ENCODE results near the gene RAF1. TPM values are rescaled to one million over a fixed set of nuclear protein-coding genes. Genes with fewer than 3 reads are reported as not detected.
"Not testable (repeated sequence)": the region's sequence is repeated elsewhere in the genome, so short reads cannot be mapped to it uniquely, and the experiment has no call there.

RAF1 gene
- polyA plus RNA-seq, 3 donors = 101 to 138 (median 135) TPM

DNA sequence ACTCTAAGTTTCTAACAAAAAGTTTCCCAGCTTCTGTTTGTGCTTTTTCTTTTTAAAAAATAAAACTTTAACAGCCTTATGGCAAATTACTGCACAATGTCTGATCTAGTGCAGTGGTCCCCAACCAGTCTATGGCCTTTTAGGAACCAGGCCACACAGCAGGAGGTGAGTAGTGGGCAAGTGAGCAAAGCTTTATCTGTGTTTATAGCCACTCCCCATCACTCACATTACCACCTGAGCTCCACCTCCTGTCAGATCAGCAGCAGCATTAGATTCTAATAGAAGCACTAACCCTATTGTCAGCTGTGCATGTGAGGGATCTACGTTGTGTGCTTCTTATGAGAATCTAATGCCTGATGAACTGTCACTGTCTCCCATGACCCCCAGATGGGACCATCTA, 101.5 kb downstream of the RAF1 start:
- DNase-seq = no peak

DNA sequence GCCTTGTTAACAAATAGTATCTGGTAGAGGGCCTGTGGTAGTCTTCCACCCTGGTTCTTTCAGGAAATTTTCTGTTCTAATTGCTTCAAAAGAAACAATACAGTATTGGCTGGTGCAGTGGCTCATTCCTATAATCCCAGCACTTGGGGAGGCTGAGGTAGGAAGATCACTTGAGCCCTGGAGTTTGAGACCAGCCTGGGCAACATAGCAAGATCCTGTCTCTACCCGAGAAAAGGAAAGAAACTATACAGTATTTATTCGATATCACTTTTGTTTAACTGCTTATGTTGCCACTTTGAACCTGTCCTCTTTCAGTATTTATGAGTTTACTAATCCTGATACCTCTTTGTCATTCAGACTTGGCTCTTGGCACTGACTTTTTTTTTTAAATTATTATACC, 102.5 kb downstream of the RAF1 start:
- no peak for DNase-seq

DNA sequence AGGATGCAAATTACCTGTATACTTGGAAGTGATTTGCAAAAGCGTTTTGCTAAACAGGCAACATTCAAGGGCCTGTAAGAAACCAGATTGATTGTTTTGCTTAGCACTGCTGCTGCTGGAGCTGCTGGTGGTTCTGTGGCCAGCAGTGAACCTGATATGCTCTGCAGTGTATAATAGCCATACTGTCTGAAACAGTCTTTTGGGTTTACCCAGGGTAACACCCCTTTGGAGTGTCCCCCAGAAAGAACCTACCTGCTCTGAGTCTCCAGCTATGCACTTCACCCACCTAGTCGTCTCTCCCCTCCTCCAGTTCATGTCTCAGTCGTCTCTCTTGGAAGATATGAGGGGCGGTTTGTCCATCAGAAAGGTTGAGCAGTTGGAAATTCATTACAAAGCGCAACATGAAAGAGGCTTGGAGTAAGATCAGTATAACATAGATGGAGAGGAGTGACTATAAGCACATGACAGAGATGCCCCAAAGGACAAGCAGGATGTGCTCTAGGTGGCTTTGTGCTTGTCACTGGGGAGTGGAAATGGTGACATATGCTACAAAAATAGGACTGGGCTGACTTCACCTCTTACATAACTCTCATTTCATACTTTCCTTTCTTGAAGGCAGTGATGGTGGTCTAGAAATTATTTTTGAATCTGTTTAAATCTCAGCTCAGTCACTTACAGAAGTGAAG, 103.3 kb downstream of the RAF1 start:
- no peak for DNase-seq

DNA sequence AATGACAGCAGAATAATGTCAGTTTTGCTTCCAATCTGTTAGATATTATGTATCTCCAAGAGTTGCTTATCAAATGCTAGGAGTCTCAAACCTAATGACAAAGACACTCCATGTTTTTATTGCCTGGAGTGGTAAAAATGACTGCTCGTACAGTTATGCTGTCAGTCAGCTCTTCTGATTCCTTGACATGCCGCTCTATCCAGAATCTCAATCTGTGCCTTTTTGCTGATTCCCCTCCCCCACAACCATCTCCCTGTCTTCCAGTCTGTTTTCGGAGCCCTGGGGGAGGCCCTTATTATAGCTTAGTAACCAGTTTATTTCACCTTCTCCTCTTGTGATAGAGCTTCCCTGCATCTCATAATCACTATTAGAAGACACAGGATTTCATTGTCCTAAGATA, 104.4 kb downstream of the RAF1 start:
- DNase-seq = no peak

DNA sequence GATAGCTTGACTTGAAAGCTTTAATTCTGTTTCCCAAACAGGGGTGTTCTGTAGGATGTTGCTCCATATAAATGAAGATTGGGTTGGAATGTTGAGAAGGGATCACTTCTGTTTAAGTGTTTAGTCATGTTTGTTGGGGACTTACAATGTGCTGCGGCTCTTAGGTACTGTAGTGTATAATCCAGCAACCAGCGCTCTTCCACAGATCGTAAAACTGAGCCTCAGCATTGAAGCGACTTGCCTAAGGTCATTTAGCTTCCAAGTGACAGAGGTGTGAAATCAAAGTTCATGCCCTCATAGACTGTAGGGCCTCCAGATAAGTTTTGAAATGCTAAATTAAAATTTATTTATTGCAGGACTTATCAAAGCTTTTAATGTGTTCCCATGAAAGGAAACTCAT, 105.2 kb downstream of the RAF1 start:
- no peak for DNase-seq

DNA sequence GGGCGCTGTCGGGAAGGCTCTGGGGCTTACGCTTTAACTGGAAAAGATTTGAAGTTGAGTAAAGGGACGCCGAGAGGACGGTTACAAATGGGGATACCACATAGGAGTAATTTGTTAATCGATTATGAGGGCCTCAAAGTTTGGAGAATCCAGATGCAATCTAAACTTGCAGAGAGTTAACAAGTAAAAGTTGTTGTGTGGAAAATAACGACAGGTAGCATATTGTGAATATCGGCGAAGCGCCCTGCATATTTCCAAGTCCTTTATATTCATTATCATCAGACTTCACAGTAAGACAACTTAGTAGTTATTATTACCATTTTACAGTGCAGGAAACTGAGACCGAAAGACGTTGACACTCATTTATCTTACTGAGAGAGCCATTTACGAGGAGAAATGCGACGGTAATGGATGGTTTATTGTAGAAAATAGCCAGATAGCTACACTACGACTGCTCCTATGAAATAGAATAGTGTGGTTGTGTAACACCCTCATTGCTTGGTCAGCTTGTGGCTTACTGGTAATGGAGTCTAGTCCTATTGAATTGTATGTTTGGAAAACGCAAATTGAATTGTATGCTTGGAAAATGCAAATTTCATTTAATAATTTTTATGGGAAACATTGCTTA, 106.3 kb downstream of the RAF1 start:
- no peak for DNase-seq

DNA sequence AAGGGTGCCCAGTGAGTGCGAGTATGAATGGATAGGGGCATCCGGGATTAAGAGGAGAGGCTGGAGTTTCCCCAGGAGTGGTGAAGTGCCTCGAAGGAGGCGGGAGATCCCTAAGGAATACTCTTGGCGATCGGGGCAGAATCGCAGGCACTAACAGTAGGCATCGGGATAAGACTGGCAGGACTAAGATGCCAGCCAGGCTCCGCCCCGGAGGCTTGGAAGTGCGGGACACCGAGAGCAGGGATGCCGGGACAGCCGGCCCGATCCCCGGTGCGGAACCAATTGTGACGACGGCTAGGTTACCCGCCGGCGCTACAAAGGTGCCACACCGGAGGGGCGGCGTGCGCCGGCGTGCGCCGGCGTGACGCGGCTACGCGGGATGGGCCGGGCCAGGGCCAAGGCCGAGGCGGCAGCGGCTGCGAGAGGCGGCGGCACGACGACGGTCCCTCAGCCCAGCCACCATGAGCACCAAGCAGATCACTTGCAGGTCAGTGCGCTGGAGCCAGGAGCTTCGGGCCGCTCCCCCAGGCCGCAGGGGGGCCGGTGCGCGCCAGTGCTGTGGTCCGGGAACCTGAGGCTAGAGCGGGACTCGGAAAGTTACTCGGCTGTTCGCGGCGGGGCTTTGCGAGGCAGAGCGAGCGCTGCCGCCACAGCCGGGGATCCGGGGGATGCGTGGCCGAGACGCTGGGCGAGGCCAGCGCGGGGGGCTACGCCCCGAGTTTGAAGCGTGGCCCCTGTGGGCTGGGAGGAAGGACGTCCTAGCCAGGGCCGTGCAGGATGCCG, 107.0 kb downstream of the RAF1 start, which contains the start of gene MKRN2:
Gene MKRN2, plus strand, starts transcription at position 398 of the 783 bp plus-strand sequence. Its CDS starts 64 bp downstream, at position 462.
- peak; percentile 87 for DNase-seq

DNA sequence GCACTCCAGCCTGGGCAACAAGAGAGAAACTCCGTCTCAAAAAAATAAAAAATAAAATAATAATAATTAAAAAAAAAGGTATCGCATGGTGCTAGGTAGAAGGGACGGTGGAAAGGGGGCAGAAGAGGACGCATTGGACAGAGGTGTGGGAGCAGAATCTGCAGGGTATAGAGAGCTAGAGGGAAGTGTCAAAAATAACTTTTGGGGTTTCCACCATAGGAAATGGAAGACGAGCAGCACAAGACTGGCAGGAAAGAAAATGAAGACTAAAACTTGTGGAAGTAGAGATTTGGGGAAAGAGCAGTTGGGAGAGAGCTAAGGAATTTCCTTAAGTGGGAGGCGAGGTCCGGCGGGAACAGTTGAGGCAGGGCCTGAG, 107.6 kb downstream of the RAF1 start:
- DNase-seq = no peak

DNA sequence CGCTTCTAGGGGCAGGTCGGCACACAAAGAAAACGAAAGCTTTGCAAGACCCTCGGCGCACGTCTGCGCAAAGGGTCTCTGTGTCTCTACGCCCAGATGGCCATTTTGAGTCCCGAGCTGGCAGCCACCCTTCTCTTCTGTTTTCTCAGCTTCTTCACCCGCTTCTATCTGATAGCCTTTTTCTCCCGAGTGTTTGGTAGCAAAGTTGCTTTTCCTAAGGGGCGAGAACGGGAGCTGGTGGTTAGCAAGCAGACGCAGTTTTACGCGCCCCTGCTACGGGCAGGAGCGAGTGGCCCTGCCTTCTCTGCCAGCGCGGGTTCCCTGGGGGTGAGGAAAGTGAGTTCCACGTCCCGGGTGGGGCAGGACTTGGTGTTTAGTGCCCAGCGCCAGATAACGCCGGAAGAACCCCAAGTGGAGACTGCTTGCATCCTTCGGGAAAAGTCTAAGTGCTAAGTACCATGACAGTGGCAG, 110.0 kb downstream of the RAF1 start:
- DNase-seq = peak; percentile 35

DNA sequence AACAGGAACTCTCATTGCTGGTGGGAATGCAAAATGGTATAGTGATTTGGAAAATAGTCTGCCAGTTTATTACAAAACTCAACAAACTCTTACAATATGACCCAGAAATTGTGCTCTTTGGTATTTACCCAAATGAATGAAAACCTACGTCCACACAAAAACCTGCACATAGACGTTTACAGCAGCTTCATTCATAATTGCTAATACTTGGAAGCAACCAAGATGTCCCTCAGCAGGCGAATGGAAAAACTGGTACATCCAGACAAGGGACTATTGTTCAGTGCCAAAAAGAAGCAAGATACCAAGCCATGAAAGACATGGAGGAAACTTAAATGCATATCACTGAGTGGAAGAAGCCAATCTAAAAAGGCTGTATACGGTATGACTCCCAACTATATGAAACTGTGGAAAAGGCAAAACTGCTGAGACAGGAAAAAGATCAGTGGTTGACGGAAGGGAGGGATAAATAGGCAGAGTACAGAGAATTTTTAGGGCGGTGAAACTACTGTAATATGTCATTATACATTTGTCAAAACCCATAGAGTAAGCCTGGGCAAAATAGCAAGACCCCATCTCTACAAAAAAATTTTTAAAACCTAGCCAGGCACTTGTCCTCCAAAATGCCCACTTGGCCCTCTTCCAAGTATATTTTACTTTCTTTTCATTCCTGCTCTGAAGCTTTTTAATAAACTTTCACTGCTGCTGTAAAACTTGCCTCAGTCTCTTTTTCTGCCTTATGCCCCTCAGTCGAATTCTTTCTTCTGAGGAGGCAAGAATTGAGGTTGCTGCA, 113.8 kb downstream of the RAF1 start:
- no peak for DNase-seq

DNA sequence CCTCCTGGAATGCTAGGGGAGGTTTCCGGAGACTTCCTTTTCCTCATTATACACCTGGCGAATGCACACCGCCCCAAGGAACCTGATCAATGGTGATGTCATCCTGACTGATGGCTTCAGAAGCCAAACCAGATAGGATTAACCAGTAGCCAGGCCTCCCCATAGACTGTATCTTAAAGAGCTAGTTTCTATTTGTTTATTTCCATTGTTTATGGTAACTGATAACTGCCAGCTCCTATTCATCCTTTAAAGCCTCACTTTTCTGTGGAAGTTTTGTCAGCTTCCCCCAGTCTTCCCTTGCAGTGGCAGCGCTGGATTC, 118.5 kb downstream of the RAF1 start, which contains the start of gene MKRN2OS:
Gene MKRN2OS, minus strand, starts transcription at position 27 of the 319 bp plus-strand sequence. CDS start 35 bp downstream, outside the sequence.
- DNase-seq = peak; percentile 78

DNA sequence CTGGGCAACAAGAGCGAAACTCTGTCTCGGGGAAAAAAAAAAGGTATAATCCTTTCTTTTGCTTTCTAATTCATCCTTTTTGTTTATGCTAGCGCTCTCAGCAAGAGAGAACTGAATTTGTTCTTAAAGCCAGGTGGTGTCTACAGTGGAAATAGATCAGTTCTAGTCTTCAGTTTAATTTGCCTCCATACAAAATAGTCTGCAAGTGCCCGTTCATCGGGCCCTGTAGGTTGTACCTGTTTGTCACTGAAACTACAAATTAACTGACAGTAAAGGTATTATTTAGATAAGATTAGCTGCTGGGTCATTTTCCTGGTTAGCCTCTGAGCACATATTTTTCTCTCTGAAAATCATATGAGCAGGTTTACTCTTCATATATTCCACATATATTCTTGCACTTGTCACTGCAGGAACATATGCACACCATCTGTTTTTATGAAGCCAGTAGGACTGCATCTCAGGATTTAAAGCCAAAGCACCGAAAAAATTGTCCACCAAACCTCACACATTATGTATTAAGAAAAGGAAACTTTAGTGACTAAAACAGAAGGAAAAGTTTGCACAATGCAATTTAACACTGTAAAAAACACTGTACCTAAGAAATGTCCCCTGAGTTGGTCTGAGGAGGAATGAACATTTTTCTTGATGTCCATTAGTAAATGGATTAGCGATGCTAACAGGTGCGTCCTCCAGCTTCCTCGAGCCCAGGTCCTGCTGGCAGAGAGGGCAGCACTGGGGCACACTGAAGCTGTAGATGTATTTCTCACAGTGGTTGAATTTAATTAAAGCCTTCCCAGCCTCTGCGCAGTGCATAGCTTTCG, 119.1 kb downstream of the RAF1 start:
- no peak for DNase-seq

DNA sequence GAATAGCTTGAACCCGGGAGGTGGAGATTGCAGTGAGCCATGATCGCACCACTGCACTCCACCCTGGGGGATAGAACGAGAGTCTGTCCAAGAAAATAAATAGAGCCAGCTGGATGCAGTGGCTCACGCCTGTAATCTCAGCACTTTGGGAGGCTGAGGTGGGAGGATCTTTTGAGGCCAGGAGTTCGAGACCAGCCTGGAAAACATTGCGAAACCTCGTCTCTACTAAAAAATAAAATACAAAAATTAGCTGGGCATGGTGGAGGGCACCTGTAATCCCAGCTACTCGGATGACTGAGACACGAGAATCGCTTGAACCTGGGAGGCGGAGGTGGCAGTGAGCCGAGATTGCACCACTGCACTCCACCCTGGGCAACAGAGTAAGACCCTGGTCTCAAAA, 120.4 kb downstream of the RAF1 start:
- DNase-seq = not testable (repeated sequence)

DNA sequence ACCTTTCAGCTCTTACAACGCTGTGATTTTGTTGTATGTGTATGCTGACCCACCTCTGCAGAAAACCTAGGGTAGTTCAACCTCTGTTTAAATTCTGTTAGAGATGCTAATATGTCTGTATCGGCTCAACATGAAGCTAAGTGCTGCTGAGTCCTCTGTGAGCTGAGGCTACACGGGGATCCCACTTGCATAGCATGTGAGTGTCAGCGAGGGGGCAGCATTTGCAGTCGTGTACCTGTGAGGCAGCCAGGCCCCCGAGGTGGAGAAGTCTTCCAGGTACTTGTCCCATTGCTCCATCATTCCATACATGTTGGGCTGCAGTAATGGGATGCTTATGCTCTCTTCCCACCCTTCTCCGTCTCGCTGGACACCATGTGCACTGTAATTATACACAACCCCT, 122.3 kb downstream of the RAF1 start:
- no peak for DNase-seq

DNA sequence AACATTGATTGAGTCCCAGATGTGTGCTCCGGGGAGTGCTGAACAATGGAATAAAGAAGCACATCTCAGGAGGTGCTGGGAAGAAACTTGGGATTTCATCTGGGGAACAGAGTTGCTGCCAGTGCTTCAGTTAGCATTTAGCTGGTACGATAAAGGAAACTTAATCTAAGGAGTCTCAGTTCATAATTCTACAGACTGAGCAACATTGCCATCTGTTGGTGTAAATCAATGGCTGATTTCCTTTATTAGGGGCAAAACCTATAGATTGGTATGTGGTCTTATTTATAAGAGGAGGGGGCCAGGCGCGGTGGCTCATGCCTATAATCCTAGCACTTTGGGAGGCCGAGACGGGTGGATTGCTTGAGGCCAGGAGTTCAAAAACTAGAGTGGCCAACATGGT, 127.5 kb downstream of the RAF1 start:
- no peak for DNase-seq

Other genes with a start within 250 kb of the RAF1 start
- gene TSEN2, start 179.6 kb downstream of the RAF1 start, polyA plus RNA-seq (ENCODE audit: insufficient read length in 3 of 3) = 10 to 100 TPM; 20.7 to 35.3 (median 32.1) TPM
- 1 to 10 TPM in 2 of 3 donors, under 1 TPM in 1; 0.74 to 2.6 (median 2.6) TPM for gene MKRN2OS, start 118.6 kb downstream of the RAF1 start, polyA plus RNA-seq (ENCODE audit: insufficient read length in 3 of 3)
- gene MKRN2, start 107.0 kb downstream of the RAF1 start, polyA plus RNA-seq (ENCODE audit: insufficient read length in 3 of 3) = 10 to 100 TPM; 42.9 to 50.3 (median 48.3) TPM
- gene TMEM40, start 95.1 kb upstream of the RAF1 start, polyA plus RNA-seq (ENCODE audit: insufficient read length in 3 of 3) = 1 to 10 TPM; 1.7 to 3.7 (median 1.8) TPM
- gene CAND2, start 132.6 kb upstream of the RAF1 start, polyA plus RNA-seq (ENCODE audit: insufficient read length in 3 of 3) = 10 to 100 TPM in 2 of 3 donors, 1 to 10 TPM in 1; 9.0 to 11.3 (median 10.2) TPM
- gene RPL32, start 177.4 kb upstream of the RAF1 start, polyA plus RNA-seq (ENCODE audit: insufficient read length in 3 of 3) = 1,000 to 10,000 TPM; 1,940 to 2,392 (median 2,077) TPM

Data from renal pelvis (tissue), 4 donors.